Prostate gland (tissue), 2 donors: ENCODE measurements around the gene CYTH1. TPM values are rescaled to one million over a fixed set of nuclear protein-coding genes. Genes with fewer than 3 reads are reported as not detected.
A peak's percentile ranks its signal among the peaks of the same experiment; 100 is the strongest.

Source experiments
- DNase-seq: peaks from one replicate; pipeline ENCODE4 v3.0.0-alpha.2; 2019; ENCODE audit warnings: low spot score
- H3K27ac ChIP-seq, 2 donors: fragments of 200-600 bp; sonication (generic); 2 replicates each; pipeline ENCODE4 v1.5.1; 2017 to 2019
- H3K27me3 ChIP-seq: fragments of 200-600 bp; sonication (generic); replicated peaks from 2 replicates; pipeline ENCODE4 v1.5.1; 2019; ENCODE audit not compliant: insufficient read depth
- H3K36me3 ChIP-seq, 2 donors: fragments of 200-600 bp; sonication (generic); 1 replicate in 1 of 2; 2 replicates in 1 of 2; pipeline versions ENCODE4 v1.5.1 to v1.8.1; 2017 to 2019
- H3K4me1 ChIP-seq: fragments of 200-600 bp; sonication (generic); replicated peaks from 2 replicates; pipeline ENCODE4 v1.5.1; 2019
- H3K4me3 ChIP-seq, 2 donors: fragments of 200-600 bp; sonication (generic); 2 replicates each; pipeline ENCODE4 v1.5.1; 2017 to 2019
- H3K9me3 ChIP-seq: fragments of 200-600 bp; sonication (generic); 2 replicates; pipeline ENCODE4 v1.5.1; 2017
- POLR2A ChIP-seq: fragments of 450-650 bp; IDR thresholded peaks from one replicate; pipeline ENCODE4 v1.6.1; 2016; ENCODE audit warnings: antibody characterized with exemption, mild to moderate bottlenecking
- POLR2AphosphoS5 ChIP-seq: sonication (generic); formaldehyde crosslinking; IDR thresholded peaks from one replicate; pipeline ENCODE4 v1.6.1; 2017; ENCODE audit warnings: antibody characterized with exemption
- WGBS: methylation state at CpG from one replicate; pipeline ENCODE4 v1.1.5; 2018; 5-methylcytosine and 5-hydroxymethylcytosine counted together
- intact Hi-C: fragments of 100-400 bp; cut with DNase I; formaldehyde crosslinking; loops from one replicate; pipeline ENCODE4 v1.14.2; 2022
- total RNA-seq, 2 donors: library from RNA; depleted of rRNA; stranded (reverse); fragments of >200 nt; gene quantifications; one replicate each; pipeline ENCODE4 v1.1.0, GENCODE V29; 2016
- TF ChIP-seq, protein P1 (sequence below), 4 experiments: fragments of 200-600 bp in 2 of 4; fragments of 450-650 bp in 2 of 4; sonication (generic) in 2 of 4; IDR thresholded peaks; 1 replicate in 3 of 4; 2 replicates in 1 of 4; pipeline ENCODE4 v1.5.1; 2016 to 2019; ENCODE audit warnings: antibody characterized with exemption in 4 of 4, mild to moderate bottlenecking in 2 of 4, moderate library complexity in 2 of 4

CYTH1 gene
- total RNA-seq, 2 donors from 2014 or later: 65.2 to 73.9 TPM

DNA sequence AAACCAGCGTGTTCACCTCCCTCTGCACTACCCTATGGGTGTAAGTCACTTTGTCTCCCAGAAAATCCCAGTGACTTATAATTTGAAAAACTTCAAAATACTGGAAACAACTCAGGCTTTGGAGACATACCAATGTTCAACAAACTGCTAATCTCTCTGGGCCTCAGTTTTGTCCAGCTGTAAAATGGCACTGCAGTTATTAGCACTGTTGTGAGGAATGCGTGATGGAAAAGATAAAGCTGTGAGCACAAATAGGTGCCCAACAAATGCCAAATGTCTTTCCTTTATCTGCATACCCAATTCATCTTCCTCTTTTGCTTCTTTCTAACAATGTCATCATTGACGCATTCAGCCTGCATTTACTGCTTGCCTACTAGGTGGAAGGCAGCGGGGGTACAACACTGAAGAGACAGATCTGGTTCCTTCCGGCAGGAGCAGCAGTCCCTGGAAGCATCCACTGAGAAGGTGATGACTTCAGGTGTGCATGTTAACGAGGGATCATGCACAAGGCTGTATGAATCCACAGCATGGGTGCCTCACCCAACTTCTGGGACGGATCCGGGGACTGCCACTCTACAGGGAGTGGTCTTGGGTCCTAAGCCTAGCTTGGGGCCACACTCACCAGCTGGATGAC lies 63.4 kb downstream of the CYTH1 start:
- Histone ChIP-seq H3K27ac (no peak overlapping the region), H3K27me3 (no peaks in the 10 kb centered on the region), H3K4me3 (no peak overlapping the region), H3K9me3 (no peaks in the 10 kb centered on the region), H3K4me1 (peaks cover 43% of the 10 kb centered on the region), H3K36me3 (no peaks in the 10 kb centered on the region)
- intact Hi-C loops: no loop called here
- 70% methylated on average over 8 of the region's 8 CpGs for WGBS
- DNase-seq: no peak
- TF ChIP-seq POLR2A: no peak
- TF ChIP-seq, protein P1, sequence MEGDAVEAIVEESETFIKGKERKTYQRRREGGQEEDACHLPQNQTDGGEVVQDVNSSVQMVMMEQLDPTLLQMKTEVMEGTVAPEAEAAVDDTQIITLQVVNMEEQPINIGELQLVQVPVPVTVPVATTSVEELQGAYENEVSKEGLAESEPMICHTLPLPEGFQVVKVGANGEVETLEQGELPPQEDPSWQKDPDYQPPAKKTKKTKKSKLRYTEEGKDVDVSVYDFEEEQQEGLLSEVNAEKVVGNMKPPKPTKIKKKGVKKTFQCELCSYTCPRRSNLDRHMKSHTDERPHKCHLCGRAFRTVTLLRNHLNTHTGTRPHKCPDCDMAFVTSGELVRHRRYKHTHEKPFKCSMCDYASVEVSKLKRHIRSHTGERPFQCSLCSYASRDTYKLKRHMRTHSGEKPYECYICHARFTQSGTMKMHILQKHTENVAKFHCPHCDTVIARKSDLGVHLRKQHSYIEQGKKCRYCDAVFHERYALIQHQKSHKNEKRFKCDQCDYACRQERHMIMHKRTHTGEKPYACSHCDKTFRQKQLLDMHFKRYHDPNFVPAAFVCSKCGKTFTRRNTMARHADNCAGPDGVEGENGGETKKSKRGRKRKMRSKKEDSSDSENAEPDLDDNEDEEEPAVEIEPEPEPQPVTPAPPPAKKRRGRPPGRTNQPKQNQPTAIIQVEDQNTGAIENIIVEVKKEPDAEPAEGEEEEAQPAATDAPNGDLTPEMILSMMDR (IDR thresholded peaks at IDR 0.05): no peak
- no peak for TF ChIP-seq POLR2AphosphoS5

DNA sequence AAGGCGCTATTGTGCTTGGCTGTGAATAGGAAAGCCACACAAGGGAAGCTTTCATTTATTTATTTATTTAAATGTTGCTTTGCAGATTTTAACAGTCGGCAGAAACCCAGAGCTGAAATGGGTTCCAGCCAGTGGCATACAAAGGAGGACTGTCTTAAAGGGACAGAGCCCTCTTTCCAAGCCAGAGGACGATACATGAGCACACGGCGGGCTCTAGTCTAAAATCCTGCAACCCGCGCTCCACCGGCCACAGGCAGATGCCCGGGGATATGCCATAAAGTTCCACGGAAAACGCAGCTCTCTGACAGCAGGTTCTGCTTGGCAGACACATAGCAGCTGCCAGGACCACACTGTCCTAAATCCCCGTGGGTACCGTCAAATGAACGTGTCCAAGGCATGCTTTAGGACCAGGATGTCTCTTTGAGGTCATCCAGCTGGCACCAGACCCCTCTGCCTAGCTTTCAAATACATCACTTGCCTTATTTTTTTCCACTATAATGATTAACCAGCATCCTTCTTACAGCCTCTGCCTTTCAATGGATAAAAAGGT lies 64.6 kb downstream of the CYTH1 start:
- H3K4me3 ChIP-seq: peak overlapping the region; percentile 32 to 36
- TF ChIP-seq POLR2AphosphoS5 (no peak), POLR2A (no peak)
- TF ChIP-seq, protein P1 (IDR thresholded peaks at IDR 0.05): no peak
- no peaks in the 10 kb centered on the region for H3K27me3 ChIP-seq
- H3K9me3 ChIP-seq: no peaks in the 10 kb centered on the region
- no peaks in the 10 kb centered on the region for H3K36me3 ChIP-seq
- peaks cover 38% of the 10 kb centered on the region for H3K4me1 ChIP-seq
- intact Hi-C loops: no loop called here
- H3K27ac ChIP-seq: peak overlapping the region; percentile 57 to 58
- peak; percentile 53 for DNase-seq
- WGBS: 6% methylated on average over 14 of the region's 14 CpGs

DNA sequence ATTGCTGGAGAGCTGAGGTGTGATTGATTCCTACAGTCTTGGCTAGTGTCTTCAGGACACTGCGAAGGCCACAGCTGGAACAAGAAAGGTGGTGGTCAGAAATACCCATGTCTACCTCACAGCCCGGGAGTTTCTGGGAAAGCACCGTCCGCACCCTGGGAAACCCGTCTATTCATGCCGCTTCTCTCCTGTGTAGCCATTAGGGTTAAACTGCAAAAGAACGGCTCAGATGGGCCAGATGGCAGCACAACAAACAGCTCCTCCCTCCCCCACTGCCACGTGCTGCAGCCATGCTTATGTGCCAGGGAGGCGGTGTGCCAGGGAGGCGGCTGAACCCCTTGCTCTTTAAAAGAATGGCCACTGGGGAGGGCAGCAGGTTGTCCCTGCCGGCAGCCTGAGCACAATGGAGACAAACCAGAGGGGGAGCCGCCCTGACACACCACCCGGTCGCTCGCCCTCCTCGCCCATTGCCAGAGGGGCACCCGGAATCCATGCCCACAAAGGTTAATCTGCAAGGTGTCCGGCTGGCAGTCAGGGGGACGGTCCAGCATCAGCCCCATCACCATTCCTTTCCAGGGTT lies 65.2 kb downstream of the CYTH1 start:
- no peaks in the 10 kb centered on the region for H3K27me3 ChIP-seq
- peak; percentile 81 for DNase-seq
- H3K9me3 ChIP-seq: no peaks in the 10 kb centered on the region
- peak; percentile 84 for TF ChIP-seq POLR2AphosphoS5
- no peak for TF ChIP-seq POLR2A
- TF ChIP-seq, protein P1 (IDR thresholded peaks at IDR 0.05): peak in 2 of 4 experiments; percentile 15 to 17
- peaks cover 38% of the 10 kb centered on the region for H3K4me1 ChIP-seq
- no peaks in the 10 kb centered on the region for H3K36me3 ChIP-seq
- WGBS: 5% methylated on average over 19 of the region's 19 CpGs
- H3K27ac ChIP-seq: peak overlapping the region; percentile 57 to 58
- intact Hi-C loops: no loop called here
- peak overlapping the region; percentile 32 to 36 for H3K4me3 ChIP-seq

DNA sequence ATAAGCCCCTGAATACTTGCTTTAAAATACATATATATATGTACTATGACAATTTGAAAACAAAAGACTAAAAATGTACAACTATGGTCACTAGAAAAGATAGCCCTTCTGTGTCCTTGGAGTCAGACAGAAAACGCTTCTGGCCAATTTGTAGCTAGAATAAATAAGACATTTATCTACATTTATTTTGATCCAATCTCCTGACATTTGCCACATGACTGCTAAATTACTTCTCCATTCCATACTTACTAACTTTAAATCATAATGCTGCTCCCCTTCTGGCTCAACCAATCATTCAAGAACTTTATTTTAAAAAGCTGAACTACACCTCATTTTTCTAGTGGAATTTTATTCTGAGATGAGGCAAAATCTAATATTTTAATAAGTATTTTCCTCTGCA lies 65.8 kb downstream of the CYTH1 start:
- Histone ChIP-seq H3K4me3 (no peak overlapping the region), H3K36me3 (no peaks in the 10 kb centered on the region), H3K4me1 (peaks cover 36% of the 10 kb centered on the region), H3K9me3 (no peaks in the 10 kb centered on the region), H3K27me3 (no peaks in the 10 kb centered on the region), H3K27ac (peak overlapping the region in 1 of 2 donors; percentile 58)
- intact Hi-C loops: no loop called here
- TF ChIP-seq POLR2A: no peak
- TF ChIP-seq POLR2AphosphoS5: no peak
- TF ChIP-seq, protein P1 (IDR thresholded peaks at IDR 0.05): no peak
- no peak for DNase-seq
- WGBS: 48% methylated on average over 1 of the region's 1 CpG

DNA sequence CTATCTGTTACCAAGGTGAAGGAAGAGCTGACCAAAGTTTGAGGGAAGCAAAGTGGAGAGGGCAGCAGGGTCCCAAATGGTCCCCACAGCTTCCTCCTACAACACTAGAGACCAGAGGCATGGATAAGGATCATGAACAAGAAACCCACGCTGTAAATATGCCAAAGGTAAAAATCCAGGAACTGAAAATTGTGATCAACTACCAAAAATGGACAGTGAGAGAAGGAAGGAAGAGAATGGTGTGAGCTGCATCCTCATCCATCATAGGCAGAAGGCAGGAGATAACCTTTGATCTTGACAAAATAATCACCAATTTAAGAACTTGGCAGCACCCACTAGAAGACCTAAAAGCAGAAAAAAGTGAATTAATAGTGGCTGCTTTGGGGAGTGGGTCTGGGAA lies 66.2 kb downstream of the CYTH1 start:
- TF ChIP-seq, protein P1 (IDR thresholded peaks at IDR 0.05): no peak
- TF ChIP-seq POLR2AphosphoS5: no peak
- TF ChIP-seq POLR2A: no peak
- no peaks in the 10 kb centered on the region for H3K9me3 ChIP-seq
- no peak for DNase-seq
- H3K27ac ChIP-seq: no peak overlapping the region
- no peaks in the 10 kb centered on the region for H3K36me3 ChIP-seq
- intact Hi-C loops: no loop called here
- 46% methylated on average over 1 of the region's 1 CpG for whole genome bisulfite sequencing
- no peaks in the 10 kb centered on the region for H3K27me3 ChIP-seq
- H3K4me1 ChIP-seq: peaks cover 35% of the 10 kb centered on the region
- no peak overlapping the region for H3K4me3 ChIP-seq
